ENCODE measurements around the gene FCGR3B.
"Not testable (repeated sequence)": the region's sequence is repeated elsewhere in the genome, so short reads cannot be mapped to it uniquely, and the experiment has no call there.

Gene FCGR3B

DNA sequence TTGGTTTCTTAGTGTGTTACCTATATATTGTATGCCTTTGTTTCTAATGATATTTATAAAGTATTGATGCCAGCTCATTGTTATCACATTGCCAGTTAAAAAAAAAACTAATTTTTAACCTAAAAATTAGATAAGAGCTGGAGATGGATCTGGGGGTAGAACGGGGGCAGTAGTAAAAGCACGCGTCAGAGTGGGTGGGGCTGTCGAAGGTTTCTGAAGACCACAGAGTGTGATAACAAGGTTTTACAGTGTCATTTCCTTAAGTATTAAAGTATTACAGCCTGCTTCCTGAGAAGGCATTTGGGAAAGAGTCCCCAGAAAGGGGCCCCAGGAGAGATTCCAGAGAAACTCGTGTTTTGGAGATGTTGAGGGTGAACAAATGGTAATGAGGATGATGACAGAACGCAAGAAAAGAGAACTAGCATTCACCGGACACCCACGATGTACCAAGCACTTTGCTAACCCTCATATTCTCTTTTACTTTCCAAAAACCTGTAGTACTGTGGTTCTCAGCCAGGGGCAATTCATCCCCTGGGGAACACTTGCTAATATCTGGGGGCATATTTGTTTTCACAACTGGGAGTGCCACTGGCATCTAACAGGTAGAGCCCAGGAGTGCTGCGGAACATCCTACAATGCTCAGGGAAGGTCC is 30.8 kb upstream of the FCGR3B start:
- in situ Hi-C loops (cut with HindIII; ENCODE audit: low sequenced_read_pairs); DNase-seq (ENCODE audit: low read depth, low spot score); H3K4me3 ChIP-seq (ENCODE audit: low read depth, low read length): not testable (repeated sequence)

DNA sequence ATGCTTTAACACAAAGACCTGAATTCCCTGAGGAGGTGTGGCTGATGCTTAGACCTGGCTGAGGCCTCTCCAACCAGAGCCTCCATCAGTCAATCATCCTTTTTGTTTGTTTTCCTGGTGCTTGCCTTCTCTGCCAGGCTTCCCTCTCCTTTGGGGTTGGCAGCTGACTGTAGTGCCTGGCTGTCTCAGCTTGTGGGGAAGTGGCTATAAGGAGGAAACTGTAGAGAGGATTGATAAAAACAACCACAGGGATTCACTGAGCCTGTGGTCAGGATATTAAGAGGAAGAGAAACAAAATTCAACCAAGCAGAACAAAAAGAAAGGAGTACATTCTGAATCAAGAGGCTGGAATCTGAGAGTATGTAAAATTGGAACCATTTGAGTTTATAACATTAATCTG is 27.5 kb upstream of the FCGR3B start:
- H3K4me3 ChIP-seq (ENCODE audit: low read depth, low read length); in situ Hi-C loops (cut with HindIII; ENCODE audit: low sequenced_read_pairs); DNase-seq (ENCODE audit: low read depth, low spot score): not testable (repeated sequence)

DNA sequence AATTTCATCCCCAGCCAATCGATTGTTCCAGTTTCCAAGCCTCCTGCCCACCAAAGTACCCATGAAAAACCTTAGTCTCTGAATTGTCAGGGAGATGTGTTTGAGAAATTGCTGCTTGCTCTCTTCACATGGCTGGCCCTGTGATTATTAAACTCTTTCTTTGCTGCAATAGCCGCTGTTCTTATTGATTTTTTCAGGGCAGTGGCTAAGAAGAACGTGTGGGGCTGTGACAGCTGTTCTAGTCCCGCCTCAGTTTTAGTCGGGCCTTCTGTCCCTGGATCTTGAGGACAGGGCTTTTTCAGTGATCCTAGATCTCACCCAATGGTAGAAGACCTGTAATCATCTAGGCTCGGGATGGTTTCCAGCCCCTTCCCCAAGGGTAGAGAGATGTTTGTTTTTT is 23.0 kb upstream of the FCGR3B start:
- H3K4me3 ChIP-seq (ENCODE audit: low read depth, low read length); DNase-seq (ENCODE audit: low read depth, low spot score); in situ Hi-C loops (cut with HindIII; ENCODE audit: low sequenced_read_pairs): not testable (repeated sequence)

DNA sequence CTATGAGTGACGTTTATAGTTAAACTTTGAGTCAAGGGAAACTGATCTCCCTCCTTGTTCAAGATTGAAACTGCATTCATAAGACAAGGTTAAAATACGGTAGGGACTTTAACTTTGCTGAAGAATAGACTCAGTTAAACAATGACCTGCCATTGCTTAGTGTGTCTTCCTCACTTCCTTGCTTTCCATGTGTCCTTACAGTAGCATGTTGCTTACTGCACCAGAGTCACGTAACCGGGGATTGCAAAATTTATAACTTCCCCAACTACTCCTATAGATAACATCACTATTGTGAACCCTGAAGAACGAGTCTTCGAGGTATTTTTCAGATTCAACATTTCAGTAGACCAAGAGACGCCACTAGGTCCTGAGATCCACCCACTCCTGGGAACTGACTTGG is 22.6 kb upstream of the FCGR3B start:
- H3K4me3 ChIP-seq (ENCODE audit: low read depth, low read length); DNase-seq (ENCODE audit: low read depth, low spot score); in situ Hi-C loops (cut with HindIII; ENCODE audit: low sequenced_read_pairs): not testable (repeated sequence)

DNA sequence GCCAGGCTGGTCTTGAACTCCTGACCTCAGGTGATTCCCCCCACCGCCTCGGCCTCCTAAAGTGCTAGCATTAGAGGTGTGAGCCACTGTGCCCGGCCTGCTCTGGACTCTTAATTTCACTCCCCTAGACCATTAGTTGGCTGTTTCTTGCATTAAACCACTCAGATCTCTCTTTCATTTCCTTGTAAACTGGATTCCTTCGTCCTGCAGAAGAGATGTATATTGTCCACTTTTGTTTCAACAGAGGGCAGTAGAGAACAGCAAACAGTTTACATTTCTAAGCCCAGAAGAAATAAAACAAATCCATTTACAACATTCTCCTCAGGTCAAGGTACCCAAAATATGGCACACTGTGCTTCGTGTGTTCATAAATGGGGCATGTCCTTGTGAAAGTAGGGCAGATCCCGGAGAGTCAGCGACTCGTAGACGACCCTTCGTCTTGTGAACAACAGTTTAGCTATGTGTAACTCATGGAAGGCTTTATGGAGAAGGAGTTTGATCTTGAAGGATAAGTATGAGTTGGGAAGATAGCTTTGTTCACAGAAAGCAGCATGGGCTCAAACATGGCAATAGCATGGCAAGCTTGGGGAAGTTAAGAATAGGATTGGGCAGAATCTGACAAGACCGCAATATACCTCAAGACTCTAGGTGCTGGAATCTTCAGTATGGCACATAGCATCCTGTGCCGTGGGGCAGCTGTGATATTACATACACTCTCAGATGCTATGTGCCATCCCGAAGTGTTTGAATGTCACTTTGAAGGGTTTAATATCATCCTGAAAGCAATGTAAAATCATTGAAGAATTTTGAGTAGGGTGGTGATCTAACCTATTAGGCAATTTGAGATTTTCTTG is 16.8 kb upstream of the FCGR3B start:
- peak; percentile 61 for DNase-seq (ENCODE audit: low read depth, low spot score)
- TF ChIP-seq, protein P1, sequence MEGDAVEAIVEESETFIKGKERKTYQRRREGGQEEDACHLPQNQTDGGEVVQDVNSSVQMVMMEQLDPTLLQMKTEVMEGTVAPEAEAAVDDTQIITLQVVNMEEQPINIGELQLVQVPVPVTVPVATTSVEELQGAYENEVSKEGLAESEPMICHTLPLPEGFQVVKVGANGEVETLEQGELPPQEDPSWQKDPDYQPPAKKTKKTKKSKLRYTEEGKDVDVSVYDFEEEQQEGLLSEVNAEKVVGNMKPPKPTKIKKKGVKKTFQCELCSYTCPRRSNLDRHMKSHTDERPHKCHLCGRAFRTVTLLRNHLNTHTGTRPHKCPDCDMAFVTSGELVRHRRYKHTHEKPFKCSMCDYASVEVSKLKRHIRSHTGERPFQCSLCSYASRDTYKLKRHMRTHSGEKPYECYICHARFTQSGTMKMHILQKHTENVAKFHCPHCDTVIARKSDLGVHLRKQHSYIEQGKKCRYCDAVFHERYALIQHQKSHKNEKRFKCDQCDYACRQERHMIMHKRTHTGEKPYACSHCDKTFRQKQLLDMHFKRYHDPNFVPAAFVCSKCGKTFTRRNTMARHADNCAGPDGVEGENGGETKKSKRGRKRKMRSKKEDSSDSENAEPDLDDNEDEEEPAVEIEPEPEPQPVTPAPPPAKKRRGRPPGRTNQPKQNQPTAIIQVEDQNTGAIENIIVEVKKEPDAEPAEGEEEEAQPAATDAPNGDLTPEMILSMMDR (IDR thresholded peaks at IDR 0.05; ENCODE audit: low read depth, low read length): peak; percentile 48
- in situ Hi-C loops (cut with HindIII; ENCODE audit: low sequenced_read_pairs): loop anchor here (25.0 kb wide), 1 partner anchor 90 kb away; the partner anchor contains the start of gene DUSP12
- H3K4me3 ChIP-seq (ENCODE audit: low read depth, low read length): not testable (repeated sequence)

DNA sequence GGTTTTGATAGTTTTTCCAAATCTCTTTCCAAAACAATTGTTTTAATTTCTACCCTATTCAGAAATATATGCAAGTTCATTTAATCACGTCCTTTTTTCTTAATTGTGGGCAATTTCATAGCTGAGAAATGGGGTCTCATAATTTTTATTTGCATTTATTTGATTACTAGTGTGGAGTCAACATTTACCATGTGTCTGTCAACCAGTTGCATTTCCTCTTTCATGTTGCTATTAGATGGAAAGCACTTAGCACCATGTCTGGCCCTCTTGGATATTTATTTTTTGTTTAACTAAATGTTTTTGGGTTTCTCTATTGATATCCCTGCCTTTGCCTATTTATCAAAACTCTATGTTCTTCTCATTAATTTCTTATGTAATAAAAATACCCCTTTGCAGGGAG is 13.9 kb upstream of the FCGR3B start:
- in situ Hi-C loops (cut with HindIII; ENCODE audit: low sequenced_read_pairs): loop anchor here (25.0 kb wide), 1 partner anchor 92 kb away; the partner anchor contains the start of gene DUSP12
- not testable (repeated sequence) for H3K4me3 ChIP-seq (ENCODE audit: low read depth, low read length); DNase-seq (ENCODE audit: low read depth, low spot score)

DNA sequence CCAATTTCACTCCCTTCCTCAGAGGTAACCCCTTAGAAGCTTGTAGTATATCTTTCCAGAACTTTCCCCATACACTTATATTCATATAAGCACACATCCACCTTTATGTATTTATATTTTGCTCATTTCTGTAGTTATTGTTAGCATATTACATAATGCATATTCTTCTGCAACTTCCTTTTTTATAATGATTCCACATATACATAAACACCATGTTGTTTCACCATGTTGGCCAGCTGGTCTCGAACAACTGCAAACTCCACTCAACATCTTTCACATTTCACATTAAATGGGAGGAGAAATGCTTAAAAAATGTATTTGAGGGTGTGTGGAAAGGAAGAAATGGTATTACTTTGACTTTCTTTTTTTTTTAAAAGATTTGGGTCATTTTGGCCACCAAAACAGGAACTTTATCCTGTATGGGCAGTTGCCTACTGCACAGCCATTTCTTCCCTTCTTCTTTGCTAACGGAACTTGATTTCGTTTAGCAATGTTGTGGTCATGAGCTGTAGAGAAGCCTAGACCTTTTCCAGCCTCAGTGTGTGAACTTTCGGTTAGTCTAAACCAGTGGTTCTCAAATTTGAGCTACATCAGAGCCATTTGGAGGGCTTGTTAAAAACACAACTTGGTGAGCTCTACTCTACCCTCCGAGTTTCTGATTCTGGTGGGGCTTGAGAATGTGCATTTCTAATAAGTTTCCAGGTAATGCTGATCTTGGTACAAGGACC is 12.7 kb upstream of the FCGR3B start:
- in situ Hi-C loops (cut with HindIII; ENCODE audit: low sequenced_read_pairs): loop anchor here (25.0 kb wide), 1 partner anchor 94 kb away; the partner anchor contains the start of gene DUSP12
- H3K4me3 ChIP-seq (ENCODE audit: low read depth, low read length); DNase-seq (ENCODE audit: low read depth, low spot score): not testable (repeated sequence)

DNA sequence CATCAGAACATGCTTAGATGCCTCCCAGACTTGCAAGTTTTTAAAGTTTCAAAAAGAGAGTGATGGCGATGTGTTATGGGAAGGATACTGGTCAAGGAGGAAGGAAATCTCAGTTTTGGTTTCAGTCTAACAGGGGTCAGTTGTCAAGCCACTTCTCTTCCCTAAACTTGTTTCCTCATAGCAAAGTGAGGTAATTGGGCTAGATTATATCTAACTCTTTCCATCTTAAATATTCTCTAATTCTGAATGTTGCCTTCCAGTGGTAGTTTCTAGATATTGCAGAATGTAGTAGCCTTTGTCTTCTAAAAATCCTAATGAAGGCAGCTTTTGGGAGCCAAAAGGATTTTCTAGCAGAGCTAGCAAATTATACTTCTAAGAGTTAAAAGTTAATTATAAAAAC is 11.7 kb upstream of the FCGR3B start:
- in situ Hi-C loops (cut with HindIII; ENCODE audit: low sequenced_read_pairs): loop anchor here (25.0 kb wide), 1 partner anchor 95 kb away; the partner anchor contains the start of gene DUSP12
- H3K4me3 ChIP-seq (ENCODE audit: low read depth, low read length); DNase-seq (ENCODE audit: low read depth, low spot score): not testable (repeated sequence)

DNA sequence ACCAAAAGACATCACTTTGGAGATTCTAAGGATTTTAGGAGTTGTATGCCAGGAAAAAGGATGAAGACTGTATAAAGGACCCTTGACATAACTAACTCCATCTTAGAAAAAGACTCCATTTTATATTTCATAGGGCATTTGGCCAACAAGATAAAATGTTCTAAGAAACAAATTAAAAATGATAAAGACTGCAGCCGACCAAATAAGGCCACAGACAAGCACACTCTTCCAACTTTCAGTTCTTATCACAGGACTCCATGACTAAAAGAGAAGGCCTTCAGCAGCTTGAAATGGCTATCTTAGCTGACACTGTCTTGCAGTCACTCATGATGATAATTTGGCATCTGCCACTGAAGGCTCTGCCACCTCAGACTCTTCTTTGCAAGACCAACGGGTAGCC is 8.2 kb upstream of the FCGR3B start:
- in situ Hi-C loops (cut with HindIII; ENCODE audit: low sequenced_read_pairs): loop anchor here (25.0 kb wide), 1 partner anchor 98 kb away; the partner anchor contains the start of gene DUSP12
- DNase-seq (ENCODE audit: low read depth, low spot score); H3K4me3 ChIP-seq (ENCODE audit: low read depth, low read length): not testable (repeated sequence)

DNA sequence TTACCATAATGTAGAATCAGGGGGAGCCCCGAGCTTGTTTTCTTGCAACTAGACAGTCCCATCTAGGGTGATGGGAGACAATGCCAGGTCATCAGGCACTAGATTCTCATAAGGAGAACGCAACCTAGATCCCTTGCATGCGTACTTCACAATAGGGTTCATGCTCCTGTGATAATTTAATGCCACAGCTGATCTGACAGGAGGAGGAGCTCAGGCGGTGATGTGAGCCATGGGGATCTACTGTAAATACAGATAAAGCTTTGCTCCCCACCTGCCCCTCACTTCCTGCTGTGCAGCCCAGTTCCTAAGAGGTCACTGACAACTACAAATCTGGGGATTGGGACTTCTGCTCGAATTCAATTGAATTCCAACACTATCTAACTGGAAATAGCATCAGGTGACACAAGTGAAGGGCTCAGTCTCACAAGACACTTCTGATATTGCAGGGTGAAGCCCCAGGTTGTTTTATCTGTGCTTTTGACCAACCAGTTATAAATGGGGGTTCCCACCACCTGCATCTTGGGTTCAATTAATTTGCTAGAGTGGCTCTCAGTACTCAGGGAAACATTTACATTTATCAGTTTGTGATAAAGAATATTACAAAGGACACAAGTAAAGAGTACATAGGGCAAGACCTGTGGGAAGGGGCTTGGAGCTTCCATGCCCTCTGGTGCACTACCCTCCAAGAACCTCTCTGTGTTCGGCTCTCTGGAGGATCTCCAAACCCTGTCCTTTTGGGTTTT is 7.4 kb upstream of the FCGR3B start:
- in situ Hi-C loops (cut with HindIII; ENCODE audit: low sequenced_read_pairs): loop anchor here (25.0 kb wide), 1 partner anchor 99 kb away; the partner anchor contains the start of gene DUSP12
- not testable (repeated sequence) for DNase-seq (ENCODE audit: low read depth, low spot score); H3K4me3 ChIP-seq (ENCODE audit: low read depth, low read length)

DNA sequence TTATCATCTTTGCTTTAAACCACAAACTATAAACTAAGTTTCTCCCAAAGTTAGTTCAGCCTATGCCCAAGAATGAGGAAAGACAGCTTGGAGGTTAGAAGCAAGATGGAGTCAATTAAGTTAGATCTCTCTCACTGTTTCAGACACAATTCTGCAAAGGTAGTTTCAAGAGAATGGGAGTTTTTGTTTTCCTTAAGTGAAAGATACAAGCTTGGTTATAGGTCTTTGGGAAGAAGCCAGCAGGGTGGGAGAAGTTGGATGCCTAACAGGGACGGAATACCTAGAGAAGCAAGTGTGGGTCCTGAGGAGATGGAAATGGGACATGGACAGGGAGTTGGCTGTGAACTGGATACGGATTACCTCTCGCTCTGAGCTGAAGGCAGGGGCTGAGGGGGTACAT is 6.0 kb upstream of the FCGR3B start:
- not testable (repeated sequence) for H3K4me3 ChIP-seq (ENCODE audit: low read depth, low read length); DNase-seq (ENCODE audit: low read depth, low spot score)
- in situ Hi-C loops (cut with HindIII; ENCODE audit: low sequenced_read_pairs): loop anchor here (25.0 kb wide), 1 partner anchor 100 kb away; the partner anchor contains the start of gene DUSP12

DNA sequence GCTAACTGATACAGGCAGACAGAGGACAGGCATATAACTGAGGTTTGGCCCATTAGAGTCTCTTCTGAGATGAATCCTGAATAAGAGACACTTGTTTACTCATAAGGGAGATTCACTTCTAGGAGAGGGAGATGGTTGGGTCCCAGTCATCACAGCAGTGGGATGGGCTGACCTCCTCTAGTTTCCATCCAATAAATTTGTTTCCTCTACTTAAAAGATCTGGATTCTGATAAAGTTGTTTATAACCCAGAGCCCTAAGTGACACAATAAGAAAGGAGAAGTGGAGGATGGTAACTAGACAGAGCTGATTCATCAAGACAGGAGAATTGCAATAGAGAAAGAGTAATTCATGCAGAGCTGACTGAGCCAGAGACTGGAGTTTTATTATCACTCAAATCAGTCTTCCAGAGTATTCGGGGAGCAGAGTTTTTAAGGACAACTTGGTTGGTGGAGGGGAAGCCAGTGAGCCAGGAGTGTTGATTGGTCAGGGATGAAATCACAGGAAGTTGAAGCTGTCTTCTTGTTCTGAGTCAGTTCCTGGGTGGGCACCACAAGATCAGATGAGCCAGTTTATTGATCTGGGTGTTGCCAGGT is 5.3 kb upstream of the FCGR3B start:
- in situ Hi-C loops (cut with HindIII; ENCODE audit: low sequenced_read_pairs): loop anchor here (25.0 kb wide), 1 partner anchor 101 kb away; the partner anchor contains the start of gene DUSP12
- not testable (repeated sequence) for H3K4me3 ChIP-seq (ENCODE audit: low read depth, low read length); DNase-seq (ENCODE audit: low read depth, low spot score)

DNA sequence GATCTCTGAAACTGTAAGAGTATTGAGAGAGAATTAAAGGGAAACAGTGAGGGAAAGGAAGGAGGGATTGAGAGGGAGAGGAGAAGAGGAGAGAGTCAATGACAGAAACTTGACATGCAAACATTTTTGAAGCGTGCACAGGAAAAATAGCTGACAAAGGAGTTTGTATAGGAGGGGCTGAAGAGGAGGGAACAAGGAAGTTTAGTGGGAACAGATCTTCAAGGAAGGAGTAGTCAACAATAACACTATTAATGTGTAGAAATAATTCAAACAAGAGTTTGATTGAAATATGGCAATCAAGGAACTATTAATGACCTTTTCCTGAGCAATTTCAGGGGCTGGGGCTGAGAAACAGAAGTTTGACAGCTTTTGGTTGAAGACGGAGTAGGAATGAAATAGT is 4.0 kb upstream of the FCGR3B start:
- in situ Hi-C loops (cut with HindIII; ENCODE audit: low sequenced_read_pairs): loop anchor here (25.0 kb wide), 1 partner anchor 102 kb away; the partner anchor contains the start of gene DUSP12
- not testable (repeated sequence) for H3K4me3 ChIP-seq (ENCODE audit: low read depth, low read length); DNase-seq (ENCODE audit: low read depth, low spot score)

DNA sequence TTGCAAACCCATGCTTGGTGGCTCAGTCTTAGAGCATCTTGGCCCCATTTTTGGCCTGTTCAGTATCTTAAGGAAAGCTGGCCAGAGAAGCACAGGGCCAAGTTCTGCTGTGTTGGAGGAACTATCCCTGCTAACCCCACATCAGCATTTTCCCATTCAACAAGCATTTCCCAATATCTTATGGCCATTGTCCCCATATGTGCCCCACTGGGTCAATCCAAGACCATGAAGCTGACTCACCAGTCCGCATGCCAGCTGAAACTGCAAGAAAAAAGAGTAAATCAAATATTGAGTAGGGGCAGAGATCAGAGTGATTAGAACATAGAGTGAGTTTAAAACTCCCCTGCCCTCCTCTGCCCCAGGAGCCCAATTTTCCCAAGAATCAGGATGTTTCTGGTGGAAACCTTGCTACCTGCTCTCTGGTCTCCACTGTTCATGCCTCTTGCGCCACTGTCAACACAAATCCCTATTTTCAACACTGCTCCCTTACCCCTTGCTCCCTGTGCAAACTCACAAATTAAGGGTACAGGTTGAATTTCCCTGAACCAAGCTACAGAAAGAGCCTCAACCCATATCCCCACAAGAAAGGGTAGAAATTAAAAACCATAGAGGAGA is 741 bp downstream of the FCGR3B start:
- not testable (repeated sequence) for H3K4me3 ChIP-seq (ENCODE audit: low read depth, low read length); DNase-seq (ENCODE audit: low read depth, low spot score)
- in situ Hi-C loops (cut with HindIII; ENCODE audit: low sequenced_read_pairs): loop anchor here (25.0 kb wide), 1 partner anchor 107 kb away; the partner anchor contains the start of gene DUSP12

Measured in astrocyte of the spinal cord (primary cell).